HG03108 (cell line): ENCODE measurements around the gene EXOC4.
A peak's percentile ranks its signal among the peaks of the same experiment; 100 is the strongest.
"Not testable (repeated sequence)": the region's sequence is repeated elsewhere in the genome, so short reads cannot be mapped to it uniquely, and the experiment has no call there.

ENCODE experiments used
- ATAC-seq: cut with Tn5 transposase; IDR thresholded peaks from one replicate; pipeline ENCODE4 v1.9.1; 2021; ENCODE audit warnings: moderate library complexity; ENCODE audit not compliant: unreplicated experiment

EXOC4 gene

DNA sequence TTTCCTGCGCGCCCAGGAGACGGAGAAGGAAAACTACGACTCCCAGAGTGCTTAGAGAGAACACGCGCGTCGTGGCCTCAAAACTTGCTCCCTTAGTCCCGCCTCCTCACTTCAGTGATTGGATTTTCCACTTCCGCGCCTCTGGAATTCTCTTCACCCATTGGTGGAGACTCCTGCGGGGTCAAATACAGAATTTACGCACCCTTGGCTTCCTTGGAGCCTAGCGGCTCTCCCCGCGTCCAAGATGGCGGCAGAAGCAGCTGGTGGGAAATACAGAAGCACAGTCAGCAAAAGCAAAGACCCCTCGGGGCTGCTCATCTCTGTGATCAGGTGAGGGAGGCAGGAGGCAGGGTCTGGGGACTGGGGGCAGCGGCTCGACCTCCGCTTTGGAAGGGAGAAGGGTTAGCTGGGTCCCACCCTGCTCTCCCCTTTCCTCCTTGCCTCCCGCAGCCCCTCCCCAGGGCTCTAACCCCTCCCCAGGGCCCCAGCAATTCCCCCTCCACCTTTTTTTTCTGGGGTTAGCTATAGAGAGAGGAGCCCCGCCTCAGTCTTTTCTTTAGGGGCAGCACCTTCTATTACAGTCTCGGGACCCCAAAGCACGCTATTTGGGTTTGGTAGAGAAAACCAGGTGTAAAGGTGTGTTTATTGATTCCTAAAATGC lies at the start of gene EXOC4:
EXOC4 (plus strand) TSS at position 221 of the 661 bp plus-strand sequence.
- peak; percentile 98 for ATAC-seq

DNA sequence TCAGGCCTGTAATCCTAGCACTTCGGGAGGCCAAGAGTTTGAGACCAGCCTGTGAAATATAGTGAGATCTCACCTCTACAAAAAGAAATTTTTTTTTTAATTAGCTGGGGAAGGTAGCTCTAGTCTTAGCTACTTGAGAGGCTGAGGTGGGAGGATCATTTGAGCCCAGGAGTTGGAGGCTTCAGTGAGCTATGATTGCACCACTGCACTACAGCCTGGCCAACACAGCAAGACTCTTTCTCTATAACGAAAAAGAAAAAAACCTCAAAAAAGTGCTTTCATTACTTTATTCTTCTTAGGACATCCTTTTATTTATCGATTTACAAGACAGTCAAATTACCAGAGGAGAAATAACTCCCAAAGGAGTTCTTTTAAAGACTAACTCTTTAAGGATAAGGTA lies 49.4 kb upstream of the EXOC4 start:
- ATAC-seq: no peak

DNA sequence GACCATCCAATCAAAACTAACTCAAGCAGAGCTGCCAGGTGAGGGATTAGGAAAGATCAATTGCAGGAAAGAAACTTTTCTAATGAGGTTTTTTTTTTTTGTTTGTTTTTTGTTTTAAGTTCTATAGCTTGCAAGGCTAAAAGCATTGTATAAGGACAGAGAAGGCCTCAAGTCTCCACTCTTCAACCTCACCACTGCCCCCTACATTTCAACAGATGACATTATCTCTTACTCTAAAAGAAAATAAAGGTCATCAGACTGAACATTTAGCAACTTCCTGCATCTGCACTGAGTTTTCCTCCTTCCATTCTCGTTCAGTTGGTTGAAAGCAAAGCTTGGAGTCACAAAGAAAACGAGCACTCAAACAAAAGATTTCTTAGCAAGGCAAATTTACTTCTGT lies 45.2 kb upstream of the EXOC4 start:
- ATAC-seq: no peak

DNA sequence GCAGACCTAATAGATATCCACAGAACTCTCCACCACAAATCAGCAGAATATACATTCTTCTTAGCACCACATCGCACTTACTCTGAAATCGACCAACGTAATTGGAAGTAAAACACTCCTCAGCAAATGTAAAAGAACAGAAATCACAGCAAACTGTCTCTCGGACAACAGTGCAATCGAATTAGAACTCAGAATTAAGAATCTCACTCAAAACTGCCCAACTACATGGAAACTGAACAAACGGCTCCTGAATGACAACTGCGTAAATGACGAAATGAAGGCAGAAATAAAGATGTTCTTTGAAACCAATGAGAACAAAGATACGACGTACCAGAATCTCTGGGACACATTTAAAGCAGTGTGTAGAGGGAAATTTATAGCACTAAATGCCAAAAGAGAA lies 42.1 kb upstream of the EXOC4 start:
- not testable (repeated sequence) for ATAC-seq

DNA sequence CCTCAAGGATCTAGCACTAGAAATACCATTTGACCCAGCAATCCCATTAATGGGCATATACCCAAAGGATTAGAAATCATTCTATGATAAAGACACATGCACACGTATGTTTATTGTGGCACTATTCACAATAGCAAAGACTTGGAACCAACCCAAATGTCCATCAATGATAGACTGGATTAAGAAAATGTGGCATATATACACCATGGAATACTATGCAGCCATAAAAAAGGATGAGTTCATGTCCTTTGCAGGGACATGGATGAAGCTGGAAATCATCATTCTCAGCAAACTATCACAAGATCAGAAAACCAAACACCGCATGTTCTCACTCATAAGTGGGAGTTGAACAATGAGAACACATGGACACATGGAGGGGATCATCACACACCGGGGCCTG lies 39.1 kb upstream of the EXOC4 start:
- not testable (repeated sequence) for ATAC-seq

DNA sequence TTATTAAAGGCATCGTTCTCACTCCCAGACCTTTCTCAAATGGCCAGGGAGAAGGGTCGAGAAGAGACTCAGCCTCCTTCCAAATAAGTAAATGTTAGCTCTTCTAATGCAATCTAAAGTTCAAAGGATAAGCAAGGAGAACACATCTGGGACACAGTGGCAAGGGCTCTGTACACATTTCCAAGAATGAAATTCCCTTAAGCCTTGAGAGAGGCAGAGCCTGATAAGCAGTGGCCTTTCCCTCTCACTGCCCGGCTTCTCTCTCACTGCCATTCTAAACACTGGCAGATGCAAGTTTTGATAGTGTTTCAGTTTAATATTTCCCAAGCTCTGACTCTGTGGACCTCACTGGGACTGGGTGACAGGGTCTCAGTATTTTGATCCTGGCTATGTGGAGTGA lies 35.1 kb upstream of the EXOC4 start:
- no peak for ATAC-seq

DNA sequence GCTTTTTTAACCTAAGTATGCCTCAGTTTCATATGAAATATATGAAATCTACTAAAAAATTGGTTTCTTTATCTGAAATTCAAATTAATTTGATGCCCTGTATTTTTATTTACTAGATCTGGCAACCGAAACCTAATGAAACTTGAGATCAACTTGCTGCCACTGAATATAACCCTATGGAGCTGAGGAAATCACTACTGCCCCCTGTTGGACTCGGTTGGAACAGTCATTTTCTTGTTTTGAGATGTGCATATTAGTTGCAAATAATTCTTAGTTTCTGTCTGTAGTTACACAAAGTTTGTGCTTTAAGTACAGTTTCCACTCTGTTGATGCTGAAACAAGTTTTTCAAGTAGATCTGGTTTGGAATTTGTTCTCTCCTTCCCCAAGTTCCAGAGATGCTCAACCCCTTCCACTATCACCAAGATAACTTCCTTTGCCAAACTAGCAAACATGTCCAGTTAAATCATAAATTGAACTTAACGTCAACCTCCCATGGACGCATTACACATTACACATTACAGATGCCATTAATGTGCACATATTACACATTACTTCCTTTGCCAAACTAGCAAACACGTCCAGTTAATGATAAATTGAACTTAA lies 22.2 kb upstream of the EXOC4 start:
- ATAC-seq: no peak

DNA sequence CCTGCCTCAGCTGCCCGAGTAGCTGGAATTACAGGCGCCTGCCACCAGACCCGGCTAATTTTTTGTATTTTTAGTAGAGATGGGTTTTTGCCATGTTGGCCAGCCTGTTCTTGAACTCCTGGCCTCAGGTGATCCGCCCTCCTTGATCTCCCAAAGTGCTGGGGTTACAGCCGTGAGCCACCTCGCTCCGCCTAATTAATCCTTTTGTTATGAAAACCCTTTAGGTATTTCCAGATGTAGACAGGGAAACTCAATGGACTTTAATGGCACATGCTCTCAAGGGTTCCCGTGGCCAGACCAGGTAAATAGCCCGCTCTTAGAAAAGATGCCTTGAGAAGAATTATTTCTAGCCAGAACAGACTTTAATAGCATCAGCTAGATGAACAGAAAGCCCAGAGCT lies 19.7 kb upstream of the EXOC4 start:
- no peak for ATAC-seq

DNA sequence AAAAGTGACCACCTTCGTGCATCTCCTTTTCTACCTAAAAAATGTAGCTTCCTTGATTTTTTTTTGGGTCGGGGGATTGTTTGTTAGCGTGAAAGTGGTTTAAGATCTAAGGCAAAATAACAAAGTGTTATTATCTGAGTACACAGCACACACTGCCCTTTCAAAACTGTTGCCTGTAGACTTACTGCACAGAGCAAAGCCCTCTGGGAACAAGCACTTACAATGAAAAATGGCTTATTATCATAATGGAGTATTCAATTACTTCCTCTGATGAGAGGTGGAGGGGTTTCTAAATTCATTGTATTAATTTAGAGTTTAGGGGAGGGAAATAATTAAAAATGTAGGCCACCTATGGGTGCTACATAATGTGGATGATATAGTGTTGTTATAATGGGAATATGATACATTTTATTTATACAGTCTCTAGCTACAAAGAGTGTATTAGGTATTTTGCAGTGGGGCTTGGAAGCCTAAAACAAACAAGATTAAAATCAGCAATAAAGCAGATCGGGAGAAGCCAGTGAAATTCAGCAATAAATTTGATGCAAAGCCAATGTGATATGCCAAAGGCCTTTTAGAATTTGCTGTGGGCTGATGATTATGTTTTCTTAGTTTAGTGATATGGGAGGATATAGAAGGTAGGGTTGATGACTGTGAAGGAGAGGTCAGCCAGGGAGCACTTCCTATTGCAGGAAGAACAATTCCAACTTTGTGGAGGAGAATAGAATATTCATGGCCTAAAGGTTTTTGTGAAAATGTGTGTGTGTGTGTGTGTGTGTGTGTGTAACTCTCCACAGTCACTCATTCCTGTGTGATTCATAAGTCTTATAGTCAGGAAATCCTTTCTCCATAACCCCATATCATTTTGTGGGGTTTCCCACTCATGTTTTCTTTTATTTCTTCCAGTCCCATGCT lies 17.7 kb upstream of the EXOC4 start:
- no peak for ATAC-seq

DNA sequence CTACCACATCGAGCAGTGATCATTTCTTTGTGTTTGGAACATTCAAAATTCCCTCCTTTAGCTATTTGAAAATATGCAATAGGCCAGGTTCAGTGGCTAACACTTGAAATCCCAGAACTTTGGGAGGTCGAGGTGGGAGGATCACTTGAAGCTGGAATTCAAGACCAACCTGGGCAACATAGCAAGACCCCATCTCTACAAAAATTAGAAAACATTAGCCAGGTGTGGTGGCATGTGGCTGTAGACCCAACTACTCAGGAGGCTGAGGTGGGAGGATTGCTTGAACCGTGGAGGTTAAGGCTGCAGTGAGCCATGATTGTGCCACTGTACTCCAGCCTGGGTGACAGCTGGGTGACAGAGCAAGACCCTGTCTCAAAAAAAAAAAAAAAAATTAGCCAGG lies 15.3 kb upstream of the EXOC4 start:
- ATAC-seq: no peak

DNA sequence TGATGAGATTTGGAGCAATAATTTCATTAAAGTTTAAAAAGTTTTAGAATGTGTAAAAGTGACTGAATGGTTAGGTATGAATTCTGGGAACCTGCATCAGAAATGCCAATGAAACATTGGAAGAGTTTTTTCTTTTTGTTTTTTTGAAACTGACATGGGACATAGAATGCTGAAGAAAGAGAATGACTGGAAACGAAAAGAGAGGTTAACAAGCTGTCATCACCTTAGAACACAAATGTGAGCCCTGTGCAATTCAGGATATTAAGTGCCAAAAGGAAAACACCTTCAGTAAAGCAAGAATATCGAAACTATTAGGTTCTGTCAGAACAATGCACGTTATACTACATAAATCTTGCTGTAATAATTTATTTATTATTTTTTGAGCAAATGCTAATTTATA lies 12.6 kb upstream of the EXOC4 start:
- no peak for ATAC-seq

DNA sequence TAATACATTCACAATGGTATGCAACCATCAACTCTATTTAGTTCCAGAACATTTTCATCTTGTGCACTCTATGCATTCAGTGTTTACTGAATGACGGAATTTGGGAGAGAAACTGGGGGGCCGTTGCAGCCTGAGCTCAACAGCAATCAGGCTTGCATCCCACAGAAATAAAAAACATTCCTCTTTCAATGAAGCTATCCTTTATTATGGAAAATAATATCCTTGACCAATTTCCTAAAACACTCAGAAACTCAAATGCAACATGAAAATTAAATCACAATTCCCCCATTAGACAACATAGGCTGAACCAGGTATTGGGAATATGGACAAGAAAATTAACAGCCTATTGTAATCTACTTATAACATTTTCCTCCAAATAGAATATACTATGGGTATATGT lies 6.3 kb upstream of the EXOC4 start:
- ATAC-seq: no peak

DNA sequence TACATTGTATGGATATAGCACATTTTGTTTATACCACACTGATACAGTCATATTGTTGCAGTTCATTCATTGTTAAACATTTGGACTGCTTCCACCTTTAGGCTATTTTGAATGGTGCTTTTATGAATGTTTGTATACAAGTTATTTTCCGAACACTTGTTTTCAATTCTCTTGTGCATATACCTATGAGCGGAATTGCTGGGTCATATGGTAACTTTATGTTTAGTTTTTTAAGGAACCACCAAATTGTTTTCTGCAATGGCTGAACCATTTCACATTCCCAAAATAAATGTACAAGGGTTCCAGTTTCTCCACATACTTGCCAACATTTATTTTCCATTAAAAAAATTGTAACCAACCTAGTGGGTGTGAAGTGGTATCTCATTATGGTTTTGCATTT lies 4.0 kb upstream of the EXOC4 start:
- no peak for ATAC-seq

DNA sequence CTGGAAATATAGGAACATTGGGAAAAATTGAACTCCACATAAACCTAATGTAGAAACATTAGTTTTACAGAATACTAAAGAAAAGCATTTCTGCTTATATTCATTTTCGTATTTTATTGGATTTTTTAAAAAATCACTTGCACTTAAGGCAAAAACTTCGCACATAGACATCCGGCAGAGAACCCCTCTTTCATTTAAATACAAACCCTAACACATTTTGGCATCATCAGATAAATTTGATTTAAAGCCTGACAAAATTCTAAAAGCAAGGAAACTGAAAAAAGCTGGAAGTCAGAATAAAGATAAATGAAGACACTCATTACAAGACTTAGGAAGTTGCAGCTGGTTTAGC lies 396 bp upstream of the EXOC4 start:
- no peak for ATAC-seq

DNA sequence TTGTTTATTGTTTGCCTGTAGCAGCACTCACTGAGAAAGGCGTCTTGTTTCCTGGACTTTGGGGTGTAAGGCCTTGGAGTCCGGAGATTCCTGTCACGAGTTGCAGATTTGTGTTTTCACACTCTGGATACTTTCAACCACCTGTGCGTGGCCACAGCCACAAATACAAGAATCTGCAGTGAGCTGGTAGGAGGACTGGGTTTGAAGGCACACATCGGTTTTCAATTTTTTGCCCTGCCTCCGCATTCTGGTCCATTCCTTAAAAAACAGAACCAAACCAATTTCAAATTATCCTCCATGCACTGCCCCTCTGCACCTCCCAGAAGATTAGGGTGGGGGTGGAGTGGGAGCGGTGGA lies 619 bp downstream of the EXOC4 start:
- ATAC-seq: no peak

DNA sequence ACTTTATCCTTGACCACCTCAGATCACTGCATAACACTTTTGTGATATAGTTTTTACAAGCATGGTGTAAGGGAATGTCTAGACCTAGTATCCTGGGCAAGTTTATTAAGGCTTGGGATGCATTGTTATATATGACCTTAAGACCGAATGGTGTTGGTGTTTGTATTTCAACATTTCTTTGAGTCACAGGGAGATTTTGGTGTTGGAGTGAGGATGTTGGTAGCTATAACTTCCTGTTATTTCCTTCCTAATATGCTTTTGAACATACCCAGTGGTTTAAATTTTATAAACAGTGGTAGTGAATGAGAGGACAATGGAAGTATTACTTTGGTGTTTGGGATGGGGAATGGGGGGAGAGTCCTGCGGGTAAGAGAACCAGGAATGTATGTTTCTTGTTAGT lies 2.6 kb downstream of the EXOC4 start:
- ATAC-seq: no peak

DNA sequence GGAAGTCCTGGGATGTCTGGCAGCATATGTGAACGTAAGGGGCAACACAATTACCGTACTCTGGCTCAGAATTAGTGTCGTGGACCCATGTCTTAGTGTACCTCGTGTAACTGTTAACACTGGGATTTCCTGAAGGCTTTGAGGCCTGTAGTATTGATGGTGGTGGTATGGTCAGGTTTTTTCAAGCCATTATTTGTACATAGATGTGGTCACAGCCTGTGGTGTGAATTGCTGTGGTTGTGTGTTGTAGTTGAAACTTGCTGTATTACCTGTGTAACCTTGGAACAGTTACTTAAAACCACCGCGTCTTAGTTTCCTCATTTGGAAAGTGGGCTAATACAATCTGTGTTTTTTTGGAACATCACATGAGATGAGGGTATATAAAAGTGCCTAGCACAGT lies 5.3 kb downstream of the EXOC4 start:
- no peak for ATAC-seq

DNA sequence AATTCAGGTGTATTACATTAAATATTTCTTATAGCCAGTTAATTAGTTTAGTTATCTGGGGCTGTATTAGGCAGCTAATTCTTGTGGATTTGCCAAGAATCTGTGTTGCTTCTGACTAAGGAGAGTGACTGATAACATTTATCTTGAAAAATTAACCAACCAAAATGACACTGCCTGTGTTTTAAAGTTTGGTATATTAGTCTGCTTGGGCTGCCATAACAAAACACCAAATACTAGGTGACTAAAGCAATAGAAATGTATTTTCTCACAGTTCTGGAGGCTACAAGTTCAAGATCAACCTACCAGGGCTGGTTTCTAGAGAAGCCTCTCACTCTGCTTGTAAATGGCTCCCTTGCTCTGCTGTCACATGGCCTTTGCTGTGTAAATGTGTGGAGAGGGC lies 12.9 kb downstream of the EXOC4 start:
- ATAC-seq: no peak

DNA sequence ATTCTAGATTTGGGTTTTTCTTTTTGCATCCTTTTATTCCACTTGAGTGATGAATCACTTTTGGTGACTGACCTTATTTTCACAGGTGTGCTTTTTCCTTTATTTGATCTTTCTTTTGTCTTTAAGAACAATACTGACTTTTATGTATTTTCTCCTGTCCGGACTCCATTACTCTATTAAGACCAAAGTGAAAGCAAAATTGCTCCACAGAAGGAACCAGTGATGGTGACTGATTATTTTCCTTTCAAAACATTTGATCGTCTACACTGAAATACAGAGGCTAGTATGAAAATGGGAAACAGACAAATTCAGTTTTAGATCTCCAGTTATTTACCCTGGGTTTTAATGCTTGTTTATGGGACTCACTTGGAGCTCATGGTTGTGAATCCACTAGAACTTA lies 15.5 kb downstream of the EXOC4 start:
- no peak for ATAC-seq

DNA sequence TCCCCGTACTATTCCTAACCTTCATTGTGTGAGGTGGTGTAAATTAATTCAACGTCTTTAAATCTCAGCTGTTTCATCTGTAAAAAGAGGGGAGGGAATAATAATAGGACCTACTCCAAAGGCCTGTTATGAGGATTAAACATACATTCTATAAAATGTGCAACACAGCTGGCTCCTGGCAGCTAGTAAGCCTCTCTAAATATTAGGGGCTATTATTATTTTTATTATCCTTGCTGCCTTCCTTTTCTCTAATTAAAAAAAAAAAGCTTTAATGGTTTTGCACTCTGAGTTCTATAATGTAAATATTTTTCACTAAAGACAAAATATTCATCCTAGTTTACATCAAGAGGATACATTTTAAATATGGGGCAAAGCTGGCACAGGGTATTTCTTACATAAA lies 19.5 kb downstream of the EXOC4 start:
- no peak for ATAC-seq

DNA sequence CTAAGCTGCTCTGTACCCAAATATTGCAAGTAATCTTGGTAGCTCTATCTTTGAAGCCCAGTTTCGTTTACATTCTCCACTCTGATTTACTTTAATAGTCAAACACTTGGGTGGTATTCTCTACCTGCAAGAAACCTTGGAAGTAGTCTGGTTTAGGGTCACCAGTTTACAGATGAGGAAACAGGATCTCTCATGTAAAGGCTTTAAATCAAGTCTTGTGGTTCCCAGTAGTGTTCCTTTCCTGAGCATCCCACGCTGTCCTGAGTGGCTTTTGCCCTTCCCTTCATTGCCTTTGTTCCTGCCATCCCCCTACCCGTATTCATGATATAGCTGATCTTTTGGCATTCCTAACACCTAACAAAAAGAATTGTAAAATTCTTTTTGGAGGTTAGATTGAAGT lies 20.3 kb downstream of the EXOC4 start:
- no peak for ATAC-seq

DNA sequence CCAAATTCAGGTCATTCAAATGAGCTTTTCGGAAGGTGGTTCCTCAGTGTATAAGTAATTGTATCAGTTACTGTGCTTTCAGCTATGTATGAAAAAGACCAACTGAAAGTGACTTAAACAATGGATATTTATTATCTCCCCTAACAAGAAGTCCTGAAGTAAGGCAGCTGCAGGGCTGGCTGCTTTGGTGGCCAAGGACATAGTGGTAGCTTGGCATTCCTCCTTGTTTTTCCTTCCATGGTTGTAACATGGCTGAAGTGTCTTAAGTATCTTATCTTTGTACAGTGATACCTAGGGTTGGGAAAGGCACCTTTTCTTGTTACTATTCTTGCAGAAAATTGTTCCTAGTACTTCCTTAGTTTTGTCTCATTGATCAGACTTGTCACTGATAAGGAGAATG lies 21.4 kb downstream of the EXOC4 start:
- ATAC-seq: no peak
